ENCODE measurements around the gene MXI1. TPM values are rescaled to one million over a fixed set of nuclear protein-coding genes. Genes with fewer than 3 reads are reported as not detected.
A peak's percentile ranks its signal among the peaks of the same experiment; 100 is the strongest.

MXI1 gene
- total and polyA plus RNA-seq, 2 donors (not counting 1 experiment from before 2014, with no cell fraction given) = 12.0 to 32.4 TPM

- WGBS (ENCODE audit: insufficient coverage) = 60% methylated on average over 2 of the region's 9 CpGs
- H4K20me1 ChIP-seq (ENCODE audit: control insufficient read depth, insufficient read depth, low read length, poor library complexity, severe bottlenecking) = peaks cover 7% of the 10 kb centered on the region
- Mint-ChIP-seq H3K4me3 (peak overlapping the region; percentile 89), H3K27me3 (peaks cover 3% of the 10 kb centered on the region), H3K4me1 (peaks cover 38% of the 10 kb centered on the region), H3K9me3 (ENCODE audit: insufficient read depth) (no peaks in the 10 kb centered on the region), H3K27ac (peak overlapping the region; percentile 91)
- CTCF ChIA-PET = interaction anchor here (2.0 to 8.1 kb wide), 3 partner anchors 15 to 341 kb away, joined by 6 to 116 read pairs (median 12); partner anchors contain the start of gene MXI1
- H3K4me1 ChIP-seq (ENCODE audit: control insufficient read depth in 2 of 2, insufficient read depth in 2 of 2, low read length in 2 of 2) = peaks cover 22 to 25% of the 10 kb centered on the region in 2 donors
- no peak overlapping the region for H3K9ac ChIP-seq (ENCODE audit: low read length)
- intact Hi-C loops (cut with micrococcal nuclease) = loop anchor here (1.0 to 10.0 kb wide), 6 partner anchors 14 to 640 kb away; partner anchors contain the start of gene SMC3
- POLR2A ChIA-PET = interaction anchor here (3.5 kb wide), 1 partner anchor 16 kb away, joined by 57 read pairs; no protein-coding TSS in a partner anchor
- ATAC-seq (ENCODE audit: low read depth) (no peak), DNase-seq (no peak)
- H3K9me3 ChIP-seq (ENCODE audit: control extremely low read depth in 1 of 3, control insufficient read depth in 2 of 3, insufficient read depth in 1 of 3, low read length in 2 of 3) = no peaks in the 10 kb centered on the region
- peaks cover 0 to 5% (median 2%) of the 10 kb centered on the region in 4 experiments for H3K27me3 ChIP-seq (replicated peaks in 1 of 4; ENCODE audit: control extremely low read depth in 1 of 4, control insufficient read depth in 3 of 4, insufficient read depth in 4 of 4, low read length in 3 of 4)
- H3K4me3 ChIP-seq (ENCODE audit: control extremely low read depth in 1 of 5, extremely low read depth in 1 of 5, insufficient read depth in 1 of 5, low read depth in 2 of 5, low read length in 4 of 5) = peak overlapping the region in 1 of 5 experiments; percentile 62
- peaks cover 0 to 6% of the 10 kb centered on the region in 2 experiments for H3K36me3 ChIP-seq (replicated peaks in 1 of 2; ENCODE audit: control extremely low read depth in 1 of 2, control insufficient read depth in 1 of 2, extremely low read depth in 1 of 2, insufficient read depth in 2 of 2, low read length in 1 of 2)
- peak overlapping the region; percentile 95 for H3K4me2 ChIP-seq (replicated peaks; ENCODE audit: low read depth, low read length, poor library complexity, severe bottlenecking)
- peak overlapping the region; percentile 56 for H2AFZ ChIP-seq (ENCODE audit: insufficient read depth, low read depth, low read length, poor library complexity, severe bottlenecking)
- H3K79me2 ChIP-seq (ENCODE audit: control insufficient read depth, insufficient read depth, low read length) = peaks cover 24% of the 10 kb centered on the region
- H3K27ac ChIP-seq (ENCODE audit: low read length in 2 of 2) = no peak overlapping the region
- TF ChIP-seq CTCF (IDR thresholded peaks at IDR 0.05) (no peak), EZH2 (IDR thresholded peaks at IDR 0.05; ENCODE audit: borderline replicate concordance, insufficient read depth, low read depth, low read length, poor library complexity, severe bottlenecking) (no peak)
These were observed 17.6 kb downstream of the MXI1 start for GRCh38 chr10:110224992-110225391.

GRCh38 chr10:110225441-110225755 lies 18.0 kb downstream of the MXI1 start:
- Histone ChIP-seq H3K4me3 (ENCODE audit: control extremely low read depth in 1 of 5, extremely low read depth in 1 of 5, insufficient read depth in 1 of 5, low read depth in 2 of 5, low read length in 4 of 5) (peak overlapping the region; percentile 42 to 90 (median 77)), H3K27ac (ENCODE audit: low read length in 2 of 2) (no peak overlapping the region), H3K9ac (ENCODE audit: low read length) (peak overlapping the region; percentile 74), H3K36me3 (replicated peaks in 1 of 2; ENCODE audit: control extremely low read depth in 1 of 2, control insufficient read depth in 1 of 2, extremely low read depth in 1 of 2, insufficient read depth in 2 of 2, low read length in 1 of 2) (peaks cover 0 to 6% of the 10 kb centered on the region in 2 experiments), H3K79me2 (ENCODE audit: control insufficient read depth, insufficient read depth, low read length) (peaks cover 28% of the 10 kb centered on the region), H3K9me3 (ENCODE audit: control extremely low read depth in 1 of 3, control insufficient read depth in 2 of 3, insufficient read depth in 1 of 3, low read length in 2 of 3) (no peaks in the 10 kb centered on the region), H3K27me3 (replicated peaks in 1 of 4; ENCODE audit: control extremely low read depth in 1 of 4, control insufficient read depth in 3 of 4, insufficient read depth in 4 of 4, low read length in 3 of 4) (peaks cover 0 to 5% (median 2%) of the 10 kb centered on the region in 4 experiments), H3K4me2 (replicated peaks; ENCODE audit: low read depth, low read length, poor library complexity, severe bottlenecking) (peak overlapping the region; percentile 95), H2AFZ (ENCODE audit: insufficient read depth, low read depth, low read length, poor library complexity, severe bottlenecking) (peak overlapping the region; percentile 56), H3K4me1 (ENCODE audit: control insufficient read depth in 2 of 2, insufficient read depth in 2 of 2, low read length in 2 of 2) (peaks cover 22 to 25% of the 10 kb centered on the region in 2 donors), H4K20me1 (ENCODE audit: control insufficient read depth, insufficient read depth, low read length, poor library complexity, severe bottlenecking) (peaks cover 7% of the 10 kb centered on the region)
- intact Hi-C loops (cut with micrococcal nuclease) = loop anchor here (1.0 to 10.0 kb wide), 6 partner anchors 14 to 639 kb away; partner anchors contain the start of gene SMC3
- Mint-ChIP-seq H3K4me3 (peak overlapping the region; percentile 89), H3K9me3 (ENCODE audit: insufficient read depth) (no peaks in the 10 kb centered on the region), H3K27ac (peak overlapping the region; percentile 91), H3K4me1 (peaks cover 38% of the 10 kb centered on the region), H3K27me3 (peaks cover 3% of the 10 kb centered on the region)
- ATAC-seq (ENCODE audit: low read depth) = no peak
- CTCF ChIA-PET = interaction anchor here (0.6 to 8.1 kb wide), 4 partner anchors 16 to 341 kb away, joined by 4 to 116 read pairs (median 9); partner anchors contain the start of genes MXI1 and SMNDC1
- POLR2A ChIA-PET = interaction anchor here (3.5 kb wide), 1 partner anchor 16 kb away, joined by 57 read pairs; no protein-coding TSS in a partner anchor
- 4% methylated on average over 4 of the region's 8 CpGs for WGBS (ENCODE audit: insufficient coverage)
- TF ChIP-seq CTCF (IDR thresholded peaks at IDR 0.05) (no peak), EZH2 (IDR thresholded peaks at IDR 0.05; ENCODE audit: borderline replicate concordance, insufficient read depth, low read depth, low read length, poor library complexity, severe bottlenecking) (no peak)
- no peak for DNase-seq
